GM18861 (cell line): ENCODE measurements around the gene PDE8B.

Experiments used
- ATAC-seq: cut with Tn5 transposase; IDR thresholded peaks from one replicate; pipeline ENCODE4 v1.9.1; 2021; ENCODE audit not compliant: unreplicated experiment

Gene PDE8B

GRCh38 chr5:77189421-77189820, 21.1 kb upstream of the PDE8B start:
- no peak for ATAC-seq

- ATAC-seq, result no peak
Measured at GRCh38 chr5:77192441-77193050, 17.9 kb upstream of the PDE8B start.

- ATAC-seq, result no peak
Measured at GRCh38 chr5:77194762-77195161, 15.7 kb upstream of the PDE8B start.

- no peak for ATAC-seq
Measured at GRCh38 chr5:77197840-77198554, 12.5 kb upstream of the PDE8B start.

GRCh38 chr5:77200663-77201062, 9.8 kb upstream of the PDE8B start:
- no peak for ATAC-seq

GRCh38 chr5:77202145-77202544, 8.3 kb upstream of the PDE8B start:
- no peak for ATAC-seq

GRCh38 chr5:77204967-77205366, 5.5 kb upstream of the PDE8B start:
- ATAC-seq, result no peak

GRCh38 chr5:77208507-77209163, 1.8 kb upstream of the PDE8B start:
- no peak for ATAC-seq

- ATAC-seq, result no peak
Measured at GRCh38 chr5:77209495-77210090, 887 bp upstream of the PDE8B start.

GRCh38 chr5:77210964-77211690, 647 bp downstream of the PDE8B start:
- ATAC-seq, result no peak

- ATAC-seq, result no peak
Measured at GRCh38 chr5:77211691-77212047, 1.2 kb downstream of the PDE8B start.

GRCh38 chr5:77213601-77214000, 3.1 kb downstream of the PDE8B start:
- ATAC-seq, result no peak

- ATAC-seq, result no peak
Measured at GRCh38 chr5:77214151-77214550, 3.7 kb downstream of the PDE8B start.

GRCh38 chr5:77218263-77218662, 7.8 kb downstream of the PDE8B start:
- no peak for ATAC-seq

GRCh38 chr5:77221115-77221514, 10.6 kb downstream of the PDE8B start:
- no peak for ATAC-seq

GRCh38 chr5:77222722-77223121, 12.2 kb downstream of the PDE8B start:
- ATAC-seq, result no peak

GRCh38 chr5:77223653-77224052, 13.2 kb downstream of the PDE8B start:
- no peak for ATAC-seq

GRCh38 chr5:77224672-77225355, 14.3 kb downstream of the PDE8B start:
- no peak for ATAC-seq

GRCh38 chr5:77225531-77225930, 15.1 kb downstream of the PDE8B start:
- no peak for ATAC-seq

GRCh38 chr5:77229887-77230286, 19.4 kb downstream of the PDE8B start:
- no peak for ATAC-seq
